CD4-positive, alpha-beta T cell treated with Interleukin-6 at 100 ng/mL for 8 hours (primary cell): ENCODE data around the gene CDH13.

Source experiments
- DNase-seq: peaks from one replicate; pipeline ENCODE4 v3.0.0-alpha.2; 2020; ENCODE audit warnings: mixed read lengths, low spot score

The CDH13 gene

DNA sequence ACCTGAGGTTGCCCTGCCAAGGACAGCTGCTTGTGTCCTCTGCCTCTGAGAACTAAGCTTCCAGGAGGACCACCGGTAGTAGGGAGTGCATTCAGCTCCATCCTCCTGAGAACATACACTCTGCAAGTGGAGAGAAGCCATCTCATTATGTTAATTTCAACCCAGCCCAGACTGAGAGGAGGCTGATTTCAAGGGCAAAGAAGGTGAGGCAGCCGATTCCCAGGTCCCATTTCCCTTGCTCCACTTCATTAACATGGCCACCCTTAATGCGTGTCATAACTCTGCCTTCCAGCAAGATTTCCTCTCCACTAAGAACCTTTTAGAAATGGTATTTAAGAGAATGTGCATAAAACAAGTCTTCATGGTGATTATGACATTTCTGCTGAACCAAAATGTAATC lies 72.5 kb downstream of the CDH13 start:
- DNase-seq, result no peak

DNA sequence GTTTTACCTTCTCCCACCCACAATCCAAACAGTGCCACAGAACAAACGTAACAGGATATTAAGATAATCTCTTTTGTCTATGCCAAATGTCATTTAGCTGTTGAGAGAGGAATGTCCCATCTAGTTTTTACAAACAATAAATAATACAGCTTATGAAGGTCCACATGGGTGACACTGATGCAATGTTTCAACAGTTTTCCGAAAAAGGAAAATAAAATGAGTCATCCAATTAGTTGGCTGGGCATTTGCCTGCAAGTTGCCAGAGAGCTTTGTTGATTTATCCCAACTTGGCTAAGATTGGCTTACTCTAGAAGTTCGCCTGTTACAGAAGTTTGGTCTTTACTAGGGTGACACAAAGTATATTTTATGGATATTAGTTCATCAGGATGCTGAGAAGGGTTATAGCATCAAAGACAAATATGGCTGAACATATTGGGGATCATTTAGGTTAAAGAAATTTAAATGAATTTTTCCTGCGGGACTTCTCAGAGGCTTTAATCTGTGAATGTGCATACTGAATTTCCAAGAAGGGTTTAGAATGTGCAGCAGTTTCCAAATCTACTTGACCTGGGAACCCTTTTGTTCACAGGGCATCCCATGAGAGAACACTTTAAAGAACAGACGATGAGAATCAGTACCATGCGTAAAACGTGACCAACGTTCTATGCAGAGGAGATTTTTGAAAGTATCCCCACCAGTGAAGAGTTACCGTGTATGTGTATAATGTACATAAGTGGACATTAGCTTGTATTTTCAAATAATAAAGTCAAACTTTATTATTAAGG lies 73.1 kb downstream of the CDH13 start:
- DNase-seq, result no peak

DNA sequence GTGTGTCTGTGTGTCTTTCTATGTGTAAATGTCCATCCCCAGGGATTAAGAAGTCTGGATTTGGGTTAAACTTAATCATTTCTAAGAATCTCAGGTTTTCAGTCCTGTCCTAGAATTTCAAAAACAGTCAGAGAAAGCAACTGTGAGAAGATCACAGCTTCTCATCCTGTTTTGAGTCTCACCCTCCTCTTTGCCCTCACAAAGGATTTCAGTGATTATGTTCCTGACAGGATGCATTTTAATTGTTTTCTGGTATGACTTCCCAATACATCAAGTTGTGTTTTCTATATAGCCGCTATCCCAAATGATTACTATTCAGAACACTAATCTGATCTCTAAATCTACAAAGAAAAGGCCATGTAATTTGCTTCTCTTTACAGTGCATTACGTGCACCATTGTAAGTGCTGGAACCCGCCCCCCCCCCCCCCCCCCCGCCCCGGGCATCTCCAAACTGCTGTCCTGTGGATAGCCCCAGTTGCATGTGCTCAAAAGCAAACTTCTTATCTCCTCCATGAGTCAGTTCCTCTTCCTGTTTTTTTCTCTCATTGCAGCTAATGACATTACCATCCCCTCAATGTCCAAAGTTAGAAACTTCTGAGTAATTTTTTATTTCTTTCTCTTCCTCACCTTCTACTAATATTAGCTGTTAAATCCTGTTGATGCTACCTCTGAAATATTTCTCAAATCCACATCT lies 73.9 kb downstream of the CDH13 start:
- no peak for DNase-seq

DNA sequence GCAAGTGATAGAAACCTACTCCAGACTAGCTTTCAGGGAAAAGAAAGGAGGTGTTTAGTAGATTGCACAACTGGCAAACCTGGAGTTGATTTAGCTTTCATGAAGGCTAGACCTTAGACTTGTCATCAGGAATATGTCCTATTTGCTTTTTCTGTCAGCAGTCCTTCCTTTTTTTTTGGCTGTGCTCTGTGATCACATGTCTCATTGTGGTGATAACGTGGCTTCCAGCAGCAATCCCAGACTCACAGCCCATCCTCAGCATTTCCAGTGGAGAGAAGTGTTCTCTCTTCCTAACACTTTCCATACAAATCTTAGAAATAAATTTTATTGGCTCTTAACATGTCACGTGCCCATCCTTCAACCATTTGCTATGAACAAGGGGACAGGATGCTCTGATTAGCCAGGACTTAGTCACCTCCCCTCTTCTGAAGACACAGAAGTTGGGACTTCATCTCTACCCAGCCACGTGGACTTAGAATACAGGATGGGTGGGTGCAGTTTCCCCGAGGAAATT lies 74.7 kb downstream of the CDH13 start:
- DNase-seq, result no peak

DNA sequence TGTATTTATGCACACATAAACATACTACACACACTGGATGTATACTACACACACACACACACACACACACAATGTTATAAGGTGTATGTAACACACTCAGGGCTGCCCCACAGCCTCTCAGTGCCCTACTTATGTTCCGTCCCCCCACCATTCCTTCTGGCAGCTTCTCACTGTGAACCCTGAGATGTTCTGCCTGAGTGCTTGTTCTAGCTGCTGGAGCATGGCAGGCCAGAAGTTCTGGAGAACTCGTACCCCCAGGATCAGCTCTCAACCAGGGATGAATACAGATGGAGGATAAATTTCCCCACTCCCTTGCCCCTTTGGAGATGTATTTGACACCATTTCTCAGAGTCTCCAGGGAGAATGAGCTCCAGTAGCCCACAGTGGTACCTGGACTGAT lies 76.4 kb downstream of the CDH13 start:
- DNase-seq, result no peak

DNA sequence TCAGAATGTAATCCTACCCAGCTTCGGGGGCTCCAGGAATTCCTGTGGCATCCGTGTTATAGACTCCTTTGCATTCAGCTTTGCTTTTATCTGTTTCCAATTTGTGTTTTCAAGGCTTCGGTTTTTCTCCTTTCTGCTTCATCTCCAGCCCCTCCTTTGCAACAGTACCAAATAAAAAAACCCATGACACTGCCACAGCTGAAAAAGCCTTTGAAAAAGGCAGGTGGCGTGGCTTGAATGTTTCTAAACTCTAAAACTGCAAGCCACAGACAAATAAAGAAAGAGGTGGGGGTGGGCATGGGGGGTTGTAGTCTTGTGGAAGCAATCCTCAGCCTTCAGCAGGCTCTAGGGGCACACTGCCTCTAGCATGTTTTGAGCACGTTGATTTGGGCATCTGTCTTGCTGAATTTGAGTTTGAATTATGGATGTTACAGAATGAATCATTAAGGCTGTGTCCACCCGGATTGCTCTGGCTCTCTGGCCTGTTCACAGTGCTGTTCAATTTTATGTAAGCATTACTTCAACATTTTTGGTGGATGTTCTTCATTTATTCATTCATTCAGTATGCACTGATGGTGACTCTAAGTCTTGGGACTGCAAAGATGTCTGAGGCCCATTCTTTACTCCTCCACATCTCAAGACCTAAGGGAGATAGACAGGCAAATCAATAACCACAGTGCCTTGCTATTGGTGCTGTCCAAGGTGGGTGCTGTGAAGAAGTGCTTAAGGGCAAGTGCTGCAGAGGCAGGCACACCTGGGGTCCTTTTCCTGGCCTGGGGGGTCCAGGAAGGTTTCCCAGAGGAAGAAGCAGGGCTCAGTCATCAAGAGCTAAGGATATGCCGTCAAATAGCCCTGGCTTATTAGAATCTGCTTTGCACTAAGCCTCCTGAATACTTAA lies 77.4 kb downstream of the CDH13 start:
- DNase-seq, result no peak

DNA sequence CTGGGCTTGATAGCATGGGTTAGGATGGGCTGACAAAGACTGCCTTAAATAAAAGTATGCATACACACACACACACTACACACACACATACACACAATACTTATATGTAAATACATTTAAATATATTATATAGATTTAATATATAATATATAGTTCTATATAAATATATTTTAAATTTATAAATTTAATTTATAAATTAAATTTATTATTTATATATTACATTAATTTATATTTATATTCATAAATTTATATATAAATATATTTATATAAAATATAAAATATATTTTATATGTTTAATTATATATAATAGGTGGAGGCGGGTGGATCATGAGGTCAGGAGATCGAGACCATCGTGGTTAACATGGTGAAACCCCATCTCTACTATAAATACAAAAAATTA lies 83.2 kb downstream of the CDH13 start:
- no peak for DNase-seq

DNA sequence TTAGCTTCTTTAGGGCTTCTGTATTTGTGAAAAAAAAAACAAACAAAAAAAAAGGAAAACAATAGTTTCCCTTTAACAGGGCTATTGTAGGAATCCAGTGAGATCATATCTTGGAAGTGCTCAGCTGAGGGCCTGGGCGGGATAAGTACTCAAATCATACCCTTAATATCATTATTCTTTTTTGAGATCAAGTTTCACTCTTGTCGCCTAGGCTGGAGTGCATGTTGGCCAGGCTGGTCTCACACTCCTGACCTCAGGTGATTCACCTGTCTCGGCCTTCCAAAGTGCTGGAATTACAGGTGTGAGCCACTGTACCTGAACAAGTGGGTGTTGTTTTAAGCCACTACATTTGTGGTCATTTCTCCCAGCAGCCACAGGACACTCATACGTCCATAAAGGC lies 87.0 kb downstream of the CDH13 start:
- no peak for DNase-seq

DNA sequence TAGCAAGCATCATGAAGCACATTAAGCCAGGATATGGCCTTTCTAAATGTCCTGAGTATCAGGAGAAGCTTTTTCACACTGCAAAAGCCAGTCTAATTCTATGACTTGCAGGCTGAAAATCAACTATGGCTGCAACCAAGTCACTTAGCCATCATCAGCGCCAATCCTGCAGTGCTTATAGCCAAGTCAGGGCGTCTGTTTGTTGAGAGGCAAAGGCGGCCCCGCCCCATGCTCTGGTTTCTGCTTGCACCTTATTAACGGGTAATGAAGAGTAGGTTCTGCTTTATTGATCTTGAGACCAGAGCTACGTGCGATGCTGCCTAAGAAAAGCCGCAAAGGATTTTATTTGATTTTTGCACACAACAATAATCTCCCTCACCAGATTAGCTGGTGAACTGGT lies 88.4 kb downstream of the CDH13 start:
- no peak for DNase-seq

DNA sequence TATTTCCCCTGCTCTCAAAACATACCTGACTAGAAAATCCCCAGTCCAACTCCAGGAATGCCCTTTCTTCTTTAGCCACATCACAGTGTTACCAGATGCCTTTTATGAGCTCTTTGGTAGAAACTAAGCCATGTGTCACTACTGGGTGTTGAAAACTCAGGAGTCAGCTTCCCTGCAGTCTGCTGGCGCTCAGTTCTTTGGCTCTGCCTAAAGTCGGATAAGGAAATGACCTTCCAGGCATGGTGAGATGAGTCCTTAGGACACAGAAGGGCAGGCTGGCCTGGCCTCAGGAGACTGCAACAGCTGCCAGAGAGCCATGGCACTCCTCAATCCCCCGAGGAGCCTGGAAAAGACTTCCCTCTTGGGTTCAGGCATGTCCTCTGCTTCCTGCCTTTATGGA lies 89.1 kb downstream of the CDH13 start:
- no peak for DNase-seq

DNA sequence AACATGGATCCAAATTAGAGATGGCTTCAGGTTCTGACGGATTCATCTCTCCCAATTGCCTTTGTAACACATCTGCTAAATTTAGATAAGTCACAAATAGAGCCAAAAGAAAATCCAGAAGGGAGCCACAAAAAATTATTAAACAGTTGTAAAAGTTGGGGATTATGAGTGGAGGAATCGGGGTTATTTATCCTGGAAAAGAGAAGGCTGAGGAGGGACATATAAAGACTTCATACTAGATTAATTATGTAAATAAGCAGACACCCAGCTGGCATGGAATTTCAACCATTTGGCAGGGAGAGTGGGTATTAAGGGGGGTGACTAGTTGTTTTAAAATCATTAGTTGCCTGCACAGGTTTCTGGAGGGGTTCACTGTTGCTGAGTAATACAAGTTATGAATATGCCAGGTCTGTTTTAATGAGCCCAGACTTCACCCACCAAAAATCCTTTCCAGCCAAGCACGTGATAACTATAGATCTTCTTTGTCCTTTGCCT lies 89.6 kb downstream of the CDH13 start:
- DNase-seq, result no peak

DNA sequence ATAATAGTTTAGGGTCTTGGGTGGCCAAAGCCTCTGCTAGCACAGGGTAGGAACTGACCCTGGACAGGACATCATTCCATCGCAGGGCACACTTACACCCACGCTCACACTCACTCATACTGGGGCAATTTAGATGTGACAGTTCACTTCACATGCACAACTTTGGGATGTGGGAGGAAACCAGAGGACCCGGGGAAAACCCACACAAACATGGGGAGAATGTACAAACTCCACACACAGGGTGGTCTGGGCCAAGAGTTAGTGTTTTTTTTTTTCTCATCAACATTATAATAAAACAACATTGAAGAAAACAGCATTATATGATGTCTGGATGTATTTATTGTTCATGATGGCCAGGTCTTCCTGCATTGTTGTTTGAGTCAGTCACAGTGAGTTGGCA lies 93.6 kb downstream of the CDH13 start:
- DNase-seq, result no peak

DNA sequence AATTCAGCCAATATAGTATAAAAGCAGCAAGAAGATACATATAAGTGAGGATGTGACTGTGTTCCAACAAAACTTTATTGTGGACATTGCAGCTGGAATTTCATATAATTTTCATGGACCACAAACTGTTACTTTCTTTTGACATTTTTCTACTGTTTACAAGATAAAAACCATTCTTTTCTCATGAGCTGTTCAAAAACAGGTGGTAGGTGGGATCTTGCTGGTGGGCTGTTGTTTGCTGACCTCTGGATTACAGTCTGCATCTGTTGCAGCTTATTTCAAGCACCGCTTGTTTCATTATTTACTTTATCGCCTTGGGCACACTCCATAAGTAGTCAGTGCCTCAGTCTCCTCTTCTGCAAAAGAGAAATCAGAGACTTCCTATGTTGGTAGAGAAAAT lies 99.5 kb downstream of the CDH13 start:
- no peak for DNase-seq

DNA sequence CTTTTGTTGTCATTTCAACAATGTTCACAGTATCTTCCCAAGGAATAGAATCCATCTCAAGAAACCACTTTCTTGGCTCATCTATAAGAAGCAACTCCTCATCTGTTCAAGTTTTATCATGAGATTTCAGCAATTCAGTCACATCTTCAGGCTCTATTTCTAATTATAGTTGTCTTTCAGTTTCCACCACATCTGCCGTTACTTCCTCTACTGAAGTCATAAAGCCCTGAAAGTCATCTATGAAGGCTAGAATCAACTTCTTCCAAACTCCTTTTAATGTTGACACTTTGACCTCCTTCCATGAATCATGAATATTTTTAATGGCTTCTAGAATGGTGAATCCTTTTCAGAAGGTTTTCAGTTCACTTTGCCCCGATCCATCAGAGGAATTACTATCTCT lies 102.1 kb downstream of the CDH13 start:
- no peak for DNase-seq

DNA sequence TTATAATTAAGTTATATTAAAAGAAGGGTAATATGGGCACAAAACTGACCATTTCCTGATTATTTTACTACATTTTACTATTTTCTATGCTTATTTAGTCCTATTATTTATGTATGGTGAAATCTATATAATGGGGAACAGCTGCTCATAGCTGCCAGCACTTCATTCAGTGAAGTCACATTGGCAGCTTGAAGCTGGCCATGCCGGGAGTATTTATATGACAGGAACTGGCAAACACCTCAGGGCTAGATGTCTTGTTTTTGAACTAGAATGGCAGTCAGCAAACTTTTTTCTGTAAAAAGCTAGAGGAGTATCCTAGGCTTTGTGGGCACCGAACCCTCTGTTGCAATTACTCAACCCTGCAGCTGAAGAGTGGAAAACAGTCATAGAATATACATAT lies 104.1 kb downstream of the CDH13 start:
- DNase-seq, result no peak

DNA sequence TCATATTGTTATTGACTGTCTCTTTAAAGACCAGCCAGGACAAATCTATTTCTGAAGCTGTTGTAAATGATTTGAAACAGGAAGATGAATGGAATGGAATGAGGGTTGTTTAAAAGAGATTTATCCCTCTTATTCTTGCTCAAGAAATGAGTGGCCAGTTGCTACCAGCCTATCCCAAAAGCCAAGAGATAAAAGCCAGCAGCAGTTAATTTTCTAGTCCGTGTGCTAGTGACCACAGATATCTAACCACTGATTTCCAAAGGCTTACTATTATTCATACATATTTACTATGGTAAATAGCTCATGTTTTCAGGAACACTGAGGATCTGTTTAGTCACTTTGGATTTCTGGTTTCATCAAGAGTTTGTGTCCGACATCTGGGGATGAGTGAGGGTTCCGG lies 105.7 kb downstream of the CDH13 start:
- no peak for DNase-seq

DNA sequence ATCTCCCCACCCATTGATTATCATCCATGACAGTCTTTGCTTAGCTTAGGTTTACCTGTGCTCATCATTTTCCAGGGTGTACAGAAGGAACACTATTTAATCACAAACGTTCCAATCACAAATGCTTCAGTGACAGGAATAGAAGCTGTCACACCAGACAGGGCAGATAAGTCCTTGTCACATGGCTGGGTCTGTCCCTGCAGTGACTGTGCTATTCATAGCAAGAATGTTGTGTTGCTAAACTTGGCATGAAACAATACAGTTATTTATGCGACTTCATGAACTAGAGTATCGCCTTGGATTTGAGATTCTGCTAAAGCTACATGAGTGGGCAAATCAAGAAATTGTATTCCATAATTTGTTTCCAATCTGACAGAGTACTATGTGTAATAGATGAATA lies 108.4 kb downstream of the CDH13 start:
- no peak for DNase-seq

DNA sequence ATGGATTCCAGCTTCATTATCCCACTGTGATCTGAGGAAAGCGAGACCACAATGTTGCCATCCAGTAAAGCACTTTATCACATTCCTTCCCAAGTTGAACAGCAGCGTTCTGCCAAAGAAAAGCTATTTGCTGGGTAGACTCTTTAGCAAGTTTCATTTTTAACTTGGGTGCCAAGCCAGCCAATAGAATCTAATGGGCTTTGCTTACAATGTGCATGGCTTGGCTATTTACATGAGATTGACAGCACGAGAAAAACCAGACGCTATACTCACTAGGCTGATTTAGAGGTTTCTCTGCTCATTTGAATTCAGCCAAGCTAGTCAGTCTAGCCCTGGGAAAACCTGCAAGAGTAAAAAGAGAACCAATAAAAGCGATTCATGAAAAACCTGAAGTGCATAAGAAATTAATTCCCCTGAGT lies 108.9 kb downstream of the CDH13 start:
- no peak for DNase-seq

DNA sequence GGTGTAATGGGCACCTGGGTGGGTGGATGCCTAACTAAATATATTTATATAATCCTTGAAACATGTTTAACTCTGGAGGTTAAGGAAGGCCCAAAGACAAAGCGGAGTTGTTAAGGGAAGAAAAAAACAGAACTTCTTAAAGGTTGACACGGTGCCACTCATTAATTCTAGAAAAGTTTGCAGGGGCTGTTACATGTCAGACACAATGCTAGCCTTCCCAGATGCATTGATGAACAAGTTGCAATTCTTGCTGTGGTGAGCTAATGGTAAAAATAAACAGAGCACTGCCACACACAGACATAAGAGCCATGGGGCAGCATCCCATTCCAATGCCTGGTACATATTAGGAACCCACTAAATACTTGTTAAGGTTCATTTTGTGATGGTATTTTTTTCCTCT lies 109.5 kb downstream of the CDH13 start:
- no peak for DNase-seq

DNA sequence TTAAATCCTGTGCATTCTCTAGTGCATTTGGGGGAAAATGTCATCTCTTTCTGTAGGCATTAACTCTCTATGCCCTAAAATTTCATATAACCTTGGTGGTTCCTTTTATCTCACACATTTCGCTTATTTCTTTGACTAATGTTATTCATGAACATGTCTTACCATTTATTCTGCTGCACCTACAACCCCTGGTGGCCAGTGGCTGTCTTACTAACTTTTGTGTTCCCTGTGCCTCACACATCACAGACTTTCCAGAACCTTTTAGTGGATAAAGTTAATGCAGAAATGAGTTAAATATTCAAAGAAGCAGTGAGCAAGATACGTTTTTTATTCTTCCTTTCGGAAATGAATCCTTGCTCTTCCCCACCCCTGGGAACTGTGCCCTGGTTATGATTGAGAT lies 111.9 kb downstream of the CDH13 start:
- no peak for DNase-seq

DNA sequence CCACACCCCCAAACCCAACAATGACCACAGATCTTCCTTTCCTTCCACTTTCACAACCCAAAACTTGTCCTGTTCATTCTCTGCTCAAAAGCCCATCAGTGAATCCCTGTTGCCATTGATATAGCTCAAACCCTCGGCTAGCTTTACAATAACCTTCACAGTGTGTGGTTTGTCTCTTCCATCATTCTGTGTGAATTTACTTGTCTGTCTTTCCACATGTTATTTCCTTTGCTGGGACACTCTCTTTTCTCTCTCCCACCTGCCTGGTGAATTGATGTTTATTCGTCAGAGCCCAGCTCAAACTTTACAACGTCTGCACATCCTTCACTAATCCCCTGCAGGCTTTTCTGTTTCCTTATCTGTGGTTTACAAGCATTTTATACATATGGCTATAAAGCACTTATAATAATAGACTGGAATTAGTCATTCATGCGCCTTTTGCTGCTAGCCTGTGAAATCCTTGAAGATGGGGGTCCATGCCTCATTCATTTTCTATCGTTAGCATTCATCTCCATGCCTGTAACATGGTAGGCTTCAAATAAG lies 114.4 kb downstream of the CDH13 start:
- DNase-seq, result no peak

DNA sequence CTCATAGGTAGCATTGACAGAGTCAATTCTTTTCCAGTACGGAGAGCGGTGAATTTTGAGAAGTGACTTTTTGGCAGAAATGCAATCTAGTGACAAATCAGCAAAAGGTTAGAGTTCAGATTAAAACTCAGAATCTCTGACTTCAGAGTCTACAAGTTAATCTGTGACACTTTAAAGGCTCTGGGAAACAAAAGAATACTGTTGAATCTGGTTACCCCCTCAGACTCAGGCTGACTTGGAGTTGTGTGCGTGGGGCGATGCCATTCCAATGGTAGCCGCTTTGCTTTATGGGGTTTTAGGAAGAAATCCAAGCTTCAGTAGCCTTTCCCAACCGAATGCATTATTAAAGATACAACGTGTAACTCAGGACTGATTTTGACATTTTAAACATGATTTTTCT lies 118.2 kb downstream of the CDH13 start:
- DNase-seq, result no peak
